ENCODE data around the gene ITPK1.

ITPK1 gene

GRCh38 chr14:92943855-92944570, 171.7 kb downstream of the ITPK1 start:
- DNase-seq, result no peak
- intact Hi-C loops (cut with DNase I), result no loop called here

GRCh38 chr14:92942976-92943710, 172.6 kb downstream of the ITPK1 start:
- no peak for DNase-seq
- intact Hi-C loops (cut with DNase I), result no loop called here

- intact Hi-C loops (cut with DNase I), result no loop called here
- DNase-seq, result no peak
Measured at GRCh38 chr14:92942576-92942975, 173.1 kb downstream of the ITPK1 start.

GRCh38 chr14:92942136-92942535, 173.6 kb downstream of the ITPK1 start:
- intact Hi-C loops (cut with DNase I), result no loop called here

GRCh38 chr14:92941531-92941930, 174.2 kb downstream of the ITPK1 start:
- intact Hi-C loops (cut with DNase I), result no loop called here
- DNase-seq, result no peak

More at GRCh38 chr14:92942136-92942535, 173.6 kb downstream of the ITPK1 start:
- peak in 3 of 42 donors; percentile 24 to 40 (median 35) for DNase-seq

- DNase-seq, result no peak
- intact Hi-C loops (cut with DNase I), result no loop called here
Measured at GRCh38 chr14:92940543-92940942, 175.2 kb downstream of the ITPK1 start.

- DNase-seq, result no peak
- intact Hi-C loops (cut with DNase I), result no loop called here
Measured at GRCh38 chr14:92939699-92940098, 176.0 kb downstream of the ITPK1 start.

- no peak for DNase-seq
- intact Hi-C loops (cut with DNase I), result no loop called here
Measured at GRCh38 chr14:92938890-92939671, 176.6 kb downstream of the ITPK1 start.

GRCh38 chr14:92938235-92938875, 177.4 kb downstream of the ITPK1 start:
- DNase-seq, result peak in 5 of 42 donors; percentile 26 to 58 (median 31)
- intact Hi-C loops (cut with DNase I), result no loop called here

GRCh38 chr14:92937051-92937937, 178.4 kb downstream of the ITPK1 start:
- no peak for DNase-seq
- intact Hi-C loops (cut with DNase I), result no loop called here

- no peak for DNase-seq
- intact Hi-C loops (cut with DNase I), result no loop called here
Measured at GRCh38 chr14:92936085-92936484, 179.6 kb downstream of the ITPK1 start.

GRCh38 chr14:92935446-92935845, 180.3 kb downstream of the ITPK1 start:
- no peak for DNase-seq
- intact Hi-C loops (cut with DNase I), result no loop called here

- intact Hi-C loops (cut with DNase I), result no loop called here
- no peak for DNase-seq
Measured at GRCh38 chr14:92934196-92935085, 181.3 kb downstream of the ITPK1 start.

GRCh38 chr14:92933481-92933880, 182.2 kb downstream of the ITPK1 start:
- no peak for DNase-seq
- intact Hi-C loops (cut with DNase I), result no loop called here

GRCh38 chr14:92932448-92933395, 183.0 kb downstream of the ITPK1 start:
- DNase-seq, result no peak
- intact Hi-C loops (cut with DNase I), result no loop called here

- no peak for DNase-seq
- intact Hi-C loops (cut with DNase I), result no loop called here
Measured at GRCh38 chr14:92931681-92932447, 183.9 kb downstream of the ITPK1 start.
